Measurements from ENCODE around the gene SRSF2.
"Not testable (repeated sequence)": the region's sequence is repeated elsewhere in the genome, so short reads cannot be mapped to it uniquely, and the experiment has no call there.

Gene SRSF2

GRCh38 chr17:76737676-76738467 is 741 bp upstream of the SRSF2 start, which contains the start of gene MFSD11:
Gene MFSD11, plus strand, starts transcription at chr17:76738119. Its CDS starts 234 bp downstream, at chr17:76738353.
- peak; percentile 97 for DNase-seq

GRCh38 chr17:76736349-76737081 is 616 bp downstream of the SRSF2 start:
- DNase-seq: peak; percentile 86

- no peak for DNase-seq
These were observed 1.4 kb downstream of the SRSF2 start for GRCh38 chr17:76735586-76736348.

- no peak for DNase-seq
These were observed 2.1 kb downstream of the SRSF2 start for GRCh38 chr17:76735006-76735405.

DNA sequence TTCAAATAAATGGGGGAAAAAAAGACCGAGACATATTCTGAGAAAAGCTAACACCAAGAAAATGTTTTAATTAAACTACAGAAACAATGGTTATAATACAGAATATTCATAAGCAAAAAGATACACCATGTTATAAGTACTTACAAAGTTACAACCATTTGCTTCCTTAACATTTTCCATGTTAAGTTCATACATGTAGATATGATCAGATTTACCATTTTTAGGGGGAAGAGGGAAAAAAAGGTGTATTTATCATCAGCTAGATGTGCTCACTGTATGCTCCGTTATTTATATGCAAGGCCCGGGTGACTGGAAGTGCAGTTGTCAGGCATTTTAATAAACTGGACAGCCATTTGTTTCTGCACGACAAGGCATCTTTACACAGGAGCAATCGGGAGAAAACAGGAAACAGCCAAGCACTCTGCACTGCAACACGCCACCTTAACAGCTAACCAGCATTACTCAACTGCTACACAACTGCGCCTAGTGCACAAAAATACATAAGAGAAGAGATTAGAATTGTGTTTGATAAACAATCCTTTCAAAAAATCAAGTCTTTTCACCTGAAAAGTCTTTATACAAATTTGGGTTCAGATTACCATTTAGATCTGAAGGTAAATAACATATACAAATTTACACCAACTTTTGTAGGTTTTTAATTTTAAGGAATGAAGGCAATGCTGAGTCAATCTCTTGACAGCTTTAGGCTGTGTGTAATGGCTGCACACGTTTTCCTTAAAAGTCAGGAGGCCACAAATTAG is 2.9 kb downstream of the SRSF2 start:
- no peak for DNase-seq

- DNase-seq: no peak
These were observed 3.5 kb downstream of the SRSF2 start for GRCh38 chr17:76733618-76733957.

GRCh38 chr17:76732734-76733617 is 4.2 kb downstream of the SRSF2 start:
- no peak for DNase-seq

- not testable (repeated sequence) for DNase-seq
These were observed 5.1 kb downstream of the SRSF2 start for GRCh38 chr17:76731800-76732733.

DNA sequence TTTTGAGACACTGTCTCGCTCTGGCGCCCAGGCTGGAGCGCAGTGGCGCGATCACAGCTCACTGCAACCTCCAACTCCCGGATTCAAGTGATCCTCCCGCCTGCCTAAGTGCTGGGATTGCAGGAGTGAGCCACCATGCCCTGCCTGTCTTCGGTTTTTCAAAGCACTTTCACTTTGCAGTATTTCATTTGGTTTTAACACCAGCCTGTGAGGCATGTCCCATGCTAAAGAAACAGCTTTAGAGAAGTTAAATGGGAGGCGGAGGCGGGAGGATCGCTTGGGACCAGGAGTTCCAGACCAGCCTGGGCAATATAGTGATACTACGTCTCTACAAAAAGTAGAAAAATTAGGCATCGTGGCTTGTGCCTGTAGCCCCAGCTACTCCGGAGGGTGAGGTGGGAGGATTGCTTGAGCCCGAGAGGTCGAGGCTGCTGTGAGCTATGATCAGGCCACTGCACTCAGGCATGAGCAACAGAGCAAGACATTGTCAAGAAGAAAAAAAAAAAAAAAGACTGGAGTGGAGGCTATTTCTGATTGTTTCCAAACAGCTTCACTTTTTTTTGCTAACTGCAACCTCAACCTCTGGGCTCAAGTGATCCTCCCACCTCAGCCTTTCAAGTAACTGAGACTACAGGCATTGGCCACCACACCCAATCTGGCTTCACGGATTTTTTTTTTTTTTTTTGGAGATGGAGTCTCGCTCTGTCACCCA is 9.2 kb downstream of the SRSF2 start:
- no peak for DNase-seq

DNA sequence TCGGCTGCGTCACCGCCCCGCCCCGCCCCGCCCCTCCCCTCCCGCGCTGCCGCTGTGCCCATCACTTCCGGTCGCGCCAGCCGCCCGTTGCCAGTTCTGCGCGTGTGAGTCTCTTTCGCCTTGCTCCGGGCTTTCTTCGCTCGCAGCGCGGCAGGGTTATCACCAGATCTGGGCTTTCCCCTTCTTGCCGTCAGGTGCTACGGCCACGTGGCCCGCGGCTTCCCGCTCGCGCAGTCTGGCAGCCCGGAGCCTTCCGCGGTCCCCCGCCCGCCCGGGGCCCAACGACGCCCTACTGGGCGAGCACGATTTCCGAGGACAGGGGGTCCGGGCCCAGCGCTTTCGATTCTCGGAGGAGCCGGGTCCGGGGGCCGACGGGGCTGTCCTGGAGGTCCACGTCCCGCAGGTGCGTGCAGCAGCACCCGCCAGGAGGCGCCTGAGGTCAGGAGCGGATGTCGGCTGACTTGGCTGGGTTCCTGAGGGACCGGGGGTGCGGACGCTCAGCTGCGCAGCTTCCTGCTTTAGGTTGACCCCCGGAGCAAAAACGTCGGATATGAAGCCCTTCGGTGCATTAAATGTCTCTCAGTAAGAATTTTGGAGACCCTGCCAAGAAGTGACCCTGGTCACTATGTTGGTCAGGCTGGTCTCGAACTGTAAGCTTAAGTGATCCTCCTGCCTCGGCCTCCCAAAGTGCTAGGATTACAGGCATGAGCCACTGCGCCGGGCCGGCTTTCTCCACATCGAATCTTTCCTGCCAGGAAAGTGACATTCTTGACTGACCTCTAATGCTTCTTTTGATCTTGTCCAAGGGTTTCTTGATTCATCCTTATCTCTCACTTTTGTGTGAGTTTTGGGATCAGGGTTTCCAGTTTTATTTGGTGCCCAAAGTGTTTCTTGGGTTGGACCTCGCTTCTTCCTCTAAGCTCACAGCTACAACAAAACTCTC is 10.1 kb downstream of the SRSF2 start, which contains the start of gene METTL23:
Gene METTL23, plus strand, starts transcription at position 64 of the 943 bp plus-strand sequence. CDS start 2,872 bp downstream, outside the sequence.
- DNase-seq: peak; percentile 90

DNA sequence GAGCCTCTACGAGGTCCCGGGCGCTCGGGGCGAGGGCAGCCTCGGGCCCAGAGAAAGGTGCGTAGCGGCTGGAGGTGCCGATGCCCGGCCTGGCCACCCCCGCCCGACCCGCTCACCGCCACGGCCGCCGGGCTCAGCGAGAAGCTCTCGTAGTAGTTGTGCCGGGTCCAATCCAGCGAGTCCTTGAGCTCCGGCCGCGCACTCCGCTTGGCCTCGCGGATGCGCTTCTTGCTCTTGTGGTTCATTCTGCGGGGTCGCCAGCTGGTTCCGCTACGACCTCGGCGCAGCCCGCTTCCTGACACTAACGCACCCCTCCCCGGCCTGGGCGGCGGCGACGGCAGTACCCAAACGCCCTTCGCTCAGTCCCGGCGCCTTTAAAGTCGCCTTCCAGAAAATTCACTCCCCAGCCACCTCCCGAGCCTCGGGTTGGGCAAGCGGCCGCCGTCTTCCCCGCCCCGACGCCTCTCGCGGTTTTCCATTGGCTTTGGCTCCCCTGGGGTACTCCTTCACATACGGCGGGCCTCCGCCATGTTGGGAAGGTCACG is 10.8 kb downstream of the SRSF2 start, which contains the start of gene JMJD6:
Gene JMJD6, minus strand, starts transcription at position 376 of the 545 bp plus-strand sequence. Its CDS starts 131 bp downstream, at position 245.
- peak; percentile 99 for DNase-seq

DNA sequence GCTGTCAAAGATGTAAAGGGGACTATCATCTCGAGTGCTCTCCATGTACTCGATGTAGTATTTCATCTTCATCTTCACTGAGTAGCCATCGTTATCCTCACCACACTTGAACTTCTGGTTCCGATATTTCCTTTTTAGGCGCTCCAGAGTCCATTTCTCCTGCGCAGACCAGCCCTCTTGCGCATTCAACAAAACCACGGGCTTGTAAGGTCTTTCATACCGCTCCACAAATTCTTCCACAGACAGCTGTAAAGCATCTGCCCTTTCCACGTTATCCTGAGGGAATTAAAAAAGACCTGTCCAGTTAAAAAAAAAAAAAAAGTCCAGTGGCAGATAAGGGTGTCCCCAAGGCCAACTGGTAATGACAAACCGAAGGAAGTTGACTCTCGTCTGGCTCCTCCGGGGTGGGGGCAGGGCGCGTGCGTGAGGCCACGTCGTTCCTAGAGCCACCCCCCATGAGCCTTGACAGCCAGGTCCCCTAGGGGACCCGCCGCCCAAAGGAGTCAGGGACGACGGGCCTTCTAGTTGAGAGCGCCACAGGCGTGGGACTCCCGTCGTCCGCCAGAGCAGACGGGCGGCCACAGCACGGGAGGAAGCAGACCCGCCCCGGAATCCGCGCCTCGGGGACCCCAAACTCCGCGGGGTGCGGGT is 11.4 kb downstream of the SRSF2 start:
- peak; percentile 76 for DNase-seq

DNA sequence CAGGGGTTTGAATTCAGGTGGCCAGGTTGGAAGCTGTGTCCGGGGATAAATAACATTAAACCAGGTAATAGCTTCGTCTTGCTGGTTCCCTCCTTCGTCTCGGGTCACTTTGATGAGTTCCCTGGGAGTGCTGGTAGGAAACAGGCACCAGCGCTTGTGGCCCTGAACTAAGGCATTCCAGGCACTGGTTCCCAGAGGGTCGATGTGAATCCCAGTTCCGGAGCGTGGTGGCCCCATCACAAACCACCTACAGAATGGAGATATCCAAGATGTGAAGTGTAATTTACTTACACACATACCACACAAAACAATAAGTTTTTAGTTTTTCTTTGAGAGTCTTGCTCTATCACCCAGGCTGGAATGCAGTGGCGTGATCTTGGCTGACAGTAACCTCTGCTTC is 13.3 kb downstream of the SRSF2 start:
- DNase-seq: no peak

DNA sequence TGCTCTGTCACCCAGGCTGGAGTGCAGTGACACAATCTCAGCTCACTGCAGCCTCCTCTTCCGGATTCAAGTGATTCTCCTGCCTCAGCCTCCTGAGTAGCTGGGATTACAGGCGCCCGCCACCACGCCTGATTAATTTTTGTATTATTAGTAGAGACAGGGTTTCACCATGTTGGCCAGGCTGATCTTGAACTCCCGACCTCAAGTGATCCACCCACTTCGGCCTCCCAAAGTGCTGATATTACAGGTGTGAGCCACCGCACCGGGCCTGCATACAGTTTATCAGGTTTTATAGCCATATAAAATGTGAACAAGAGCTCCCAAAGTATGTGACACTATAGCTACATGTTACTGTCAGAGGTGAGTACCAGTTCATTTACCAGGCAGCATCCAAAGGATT is 14.2 kb downstream of the SRSF2 start:
- not testable (repeated sequence) for DNase-seq

GRCh38 chr17:76722279-76722678 is 14.9 kb downstream of the SRSF2 start:
- DNase-seq: no peak

GRCh38 chr17:76721463-76721862 is 15.7 kb downstream of the SRSF2 start:
- DNase-seq: no peak

DNA sequence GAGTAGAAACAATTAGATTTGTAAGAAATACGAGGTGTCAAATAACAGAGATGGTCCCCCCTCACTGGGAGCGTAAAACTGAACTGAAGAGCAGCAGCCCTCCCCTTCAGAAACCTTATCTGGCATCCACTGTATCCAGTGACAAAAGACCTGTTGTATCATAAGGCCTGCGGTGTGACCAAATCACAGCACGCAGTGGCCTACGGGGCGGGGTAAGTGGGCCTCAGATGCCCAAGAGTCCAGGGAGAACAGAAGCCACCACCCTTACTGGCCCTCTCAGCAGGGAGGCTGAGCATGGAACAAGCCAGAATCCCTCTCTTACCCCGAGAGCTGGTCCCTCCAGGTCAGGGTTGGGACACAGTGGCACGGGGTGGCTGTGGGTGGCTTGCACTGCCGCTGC is 16.2 kb downstream of the SRSF2 start:
- no peak for DNase-seq

Data from femur (tissue), 1 donor.